Hepatocyte (in vitro differentiated cells): ENCODE data around the gene SLC1A4.

Experiments
- CTCF ChIP-seq: fragments of 200-600 bp; sonication (generic); IDR thresholded peaks from 2 replicates; pipeline ENCODE4 v1.5.1; 2016; ENCODE audit warnings: antibody characterized with exemption, mild to moderate bottlenecking; ENCODE audit not compliant: poor library complexity
- EZH2 ChIP-seq: fragments of 200-600 bp; sonication (generic); IDR thresholded peaks from 2 replicates; pipeline ENCODE4 v1.6.1; 2016; ENCODE audit warnings: antibody characterized with exemption, mild to moderate bottlenecking, borderline replicate concordance

GRCh38 chr2:64963719-64964118 lies 25.5 kb upstream of the SLC1A4 start:
- TF ChIP-seq CTCF (no peak), EZH2 (no peak)
